GM21529 (cell line): Measurements from ENCODE around the gene CLEC12A.
"Not testable (repeated sequence)": the region's sequence is repeated elsewhere in the genome, so short reads cannot be mapped to it uniquely, and the experiment has no call there.

Source experiments
- ATAC-seq: cut with Tn5 transposase; IDR thresholded peaks from one replicate; pipeline ENCODE4 v1.9.1; 2021; ENCODE audit not compliant: unreplicated experiment

CLEC12A gene

DNA sequence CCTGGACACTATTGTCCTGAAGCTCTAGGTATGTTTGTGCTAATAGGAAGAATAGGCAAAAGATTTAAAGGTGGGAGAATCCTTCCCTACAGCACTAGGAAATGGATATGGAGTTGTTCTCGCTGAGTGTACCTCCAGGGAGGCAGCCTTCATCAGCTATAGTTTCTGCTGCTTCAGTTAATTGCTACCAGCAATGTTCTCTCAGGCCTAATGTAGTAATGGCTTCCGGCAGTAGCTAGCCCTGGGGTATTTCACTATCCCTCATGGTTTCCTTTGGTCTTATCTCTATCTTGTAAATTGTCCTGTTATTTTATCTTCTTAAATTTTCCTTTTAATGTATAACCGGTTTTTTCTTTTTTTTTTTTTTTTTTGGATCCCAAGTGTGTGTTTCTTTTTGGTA, 9.3 kb upstream of the CLEC12A start:
- ATAC-seq: no peak

- no peak for ATAC-seq
Measured at GRCh38 chr12:9969673-9970072, 1.5 kb upstream of the CLEC12A start.

- ATAC-seq: no peak
Measured at GRCh38 chr12:9973949-9974348, 2.7 kb downstream of the CLEC12A start.

GRCh38 chr12:9974731-9975130, 3.5 kb downstream of the CLEC12A start:
- ATAC-seq: not testable (repeated sequence)

GRCh38 chr12:9975614-9976013, 4.4 kb downstream of the CLEC12A start:
- ATAC-seq: no peak

DNA sequence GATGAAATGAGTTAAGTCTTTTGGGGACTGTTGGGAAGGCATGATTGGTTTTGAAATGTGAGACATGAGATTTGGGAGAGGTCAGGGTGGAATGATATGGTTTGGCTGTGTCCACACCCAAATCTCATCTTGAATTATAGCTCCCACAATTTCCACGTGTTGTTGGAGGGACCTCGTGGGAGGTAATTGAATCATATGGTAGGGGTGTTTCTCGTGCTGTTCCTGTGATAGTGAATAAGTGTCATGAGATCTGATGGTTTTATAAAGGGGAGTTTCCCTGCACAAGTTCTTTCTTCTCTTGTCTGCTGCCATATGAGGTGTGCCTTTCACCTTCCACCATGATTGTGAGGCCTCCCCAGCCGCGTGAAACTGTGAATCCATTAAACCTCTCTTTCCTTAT, 5.4 kb downstream of the CLEC12A start:
- ATAC-seq: not testable (repeated sequence)

DNA sequence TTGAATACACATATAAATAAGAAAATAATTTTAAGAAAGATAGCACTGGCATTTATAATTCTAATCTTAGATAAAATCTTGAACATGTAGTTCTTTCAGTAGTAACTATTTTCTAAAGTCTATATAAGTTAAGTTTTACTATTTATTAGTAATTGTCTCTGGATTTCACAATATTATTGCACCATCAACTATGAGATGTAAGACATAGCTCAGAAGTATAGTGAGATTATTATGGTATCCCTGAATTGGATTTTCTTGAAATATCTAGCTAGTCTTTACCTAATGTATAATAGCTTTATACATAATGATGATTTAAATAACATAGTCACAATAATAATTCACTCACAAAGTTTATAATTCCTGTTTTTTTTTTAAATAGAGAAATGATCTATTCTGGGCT, 6.7 kb downstream of the CLEC12A start:
- ATAC-seq: no peak

GRCh38 chr12:9980126-9980525, 8.9 kb downstream of the CLEC12A start:
- ATAC-seq: no peak

GRCh38 chr12:9991876-9992275, 20.7 kb downstream of the CLEC12A start:
- ATAC-seq: no peak

- ATAC-seq: no peak
Measured at GRCh38 chr12:9992296-9992695, 21.1 kb downstream of the CLEC12A start.

DNA sequence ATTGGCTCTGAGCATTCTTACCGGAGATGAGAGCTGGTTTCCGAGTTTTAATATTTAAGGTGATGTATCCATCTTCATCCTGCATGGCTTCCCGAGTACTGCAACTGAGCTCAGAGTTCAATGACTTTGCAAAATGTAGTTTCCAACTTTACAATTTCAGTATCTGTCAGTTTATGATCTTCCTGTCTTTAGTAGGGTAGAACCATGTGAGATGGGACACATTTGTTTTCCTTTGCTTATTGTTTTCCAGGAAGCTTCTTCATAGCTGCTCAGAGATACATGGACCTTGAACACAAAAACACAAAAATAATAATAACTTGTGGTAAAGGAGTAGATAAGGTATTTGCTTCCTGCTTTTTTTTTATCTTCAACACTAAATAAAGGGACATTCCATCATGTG, 27.8 kb downstream of the CLEC12A start, which contains the start of gene CLEC1B:
Gene CLEC1B, minus strand, starts transcription at position 106 of the 400 bp plus-strand sequence. Its CDS starts 21 bp downstream, at position 85.
- ATAC-seq: no peak

DNA sequence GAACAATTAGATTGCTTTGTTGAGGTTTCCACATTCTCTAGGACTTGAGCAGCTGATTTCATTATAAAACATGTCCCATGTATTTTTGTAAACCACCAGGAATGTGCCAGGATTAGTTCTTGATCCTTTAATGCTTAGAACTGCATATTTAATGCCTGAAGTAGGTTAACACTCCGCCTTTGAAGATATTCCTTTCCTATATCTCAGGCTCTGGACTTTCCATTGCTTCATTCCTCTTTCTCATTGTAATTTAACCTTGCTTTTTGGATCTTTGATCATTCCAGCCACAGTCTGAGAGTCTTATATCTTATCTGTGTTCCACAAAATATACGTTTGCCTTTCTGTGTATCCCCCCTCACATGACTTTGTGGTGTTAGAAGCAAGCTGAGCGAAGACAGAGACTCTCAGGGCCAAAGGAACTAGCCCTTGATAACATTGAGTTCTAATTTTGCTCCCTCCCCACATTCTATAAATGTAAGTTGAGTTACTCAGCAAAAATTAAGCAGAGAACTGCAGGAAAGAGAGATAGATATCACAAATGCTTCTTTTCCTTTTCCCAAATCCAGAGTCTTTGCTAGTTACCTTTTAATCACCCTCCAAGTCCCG, 30.1 kb downstream of the CLEC12A start:
- ATAC-seq: no peak

GRCh38 chr12:10012630-10013330, 41.6 kb downstream of the CLEC12A start:
- ATAC-seq: no peak

DNA sequence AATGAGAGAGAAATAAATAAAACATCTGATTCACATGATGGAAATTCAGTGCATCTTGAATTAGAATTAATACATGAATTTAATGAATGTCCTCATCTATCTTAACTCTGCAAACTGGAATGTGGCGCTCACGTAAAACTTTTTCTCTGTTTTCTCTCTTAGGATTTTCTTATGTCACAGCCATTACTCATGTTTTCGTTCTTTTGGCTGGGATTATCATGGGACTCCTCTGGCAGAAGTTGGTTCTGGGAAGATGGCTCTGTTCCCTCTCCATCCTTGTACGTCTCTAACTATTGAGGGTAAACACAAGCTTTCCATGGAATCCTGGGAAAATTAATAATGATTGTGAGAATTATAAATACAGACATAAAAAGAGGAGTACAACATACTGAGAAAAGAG, 44.2 kb downstream of the CLEC12A start:
- no peak for ATAC-seq

GRCh38 chr12:10016881-10017280, 45.7 kb downstream of the CLEC12A start:
- ATAC-seq: no peak

DNA sequence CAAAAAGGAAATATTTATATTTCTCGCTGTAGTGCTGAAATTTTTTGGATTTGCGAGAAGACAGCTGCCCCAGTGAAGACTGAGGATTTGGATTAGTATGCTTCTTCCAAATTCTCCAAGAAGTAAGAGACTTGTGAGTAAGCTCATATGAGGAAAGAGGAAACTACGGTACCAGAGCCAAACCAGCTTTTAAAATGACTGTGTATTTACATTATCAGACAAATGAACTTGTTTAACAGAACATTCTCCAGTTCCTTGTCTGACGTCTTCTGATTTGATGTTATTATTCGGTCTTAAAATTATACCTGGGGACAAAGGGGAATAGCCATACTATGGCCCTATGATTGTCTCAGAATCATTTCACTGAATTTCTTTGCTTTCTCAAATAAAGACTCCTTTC, 47.2 kb downstream of the CLEC12A start:
- ATAC-seq: no peak

DNA sequence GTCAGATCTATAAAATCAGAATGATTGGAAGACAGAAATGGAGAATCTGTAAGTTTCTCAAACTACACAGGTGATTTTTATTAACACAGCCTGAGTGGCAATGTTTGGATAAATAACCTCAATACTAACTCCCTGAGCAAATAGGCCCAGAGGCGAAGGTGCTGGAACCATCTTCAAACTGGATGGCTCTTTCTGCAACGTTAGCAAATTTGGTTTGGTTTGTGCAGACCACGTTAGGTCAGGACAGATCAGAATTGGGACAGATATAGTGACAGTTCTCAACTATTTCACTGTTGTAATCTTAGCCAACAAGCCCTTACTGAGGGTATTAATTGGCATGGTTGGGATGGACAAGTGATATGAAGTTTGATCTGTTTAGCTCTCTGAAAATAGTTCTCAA, 50.1 kb downstream of the CLEC12A start:
- ATAC-seq: no peak

- no peak for ATAC-seq
Measured at GRCh38 chr12:10025236-10025635, 54.0 kb downstream of the CLEC12A start.

- ATAC-seq: not testable (repeated sequence)
Measured at GRCh38 chr12:10026666-10027065, 55.5 kb downstream of the CLEC12A start.

DNA sequence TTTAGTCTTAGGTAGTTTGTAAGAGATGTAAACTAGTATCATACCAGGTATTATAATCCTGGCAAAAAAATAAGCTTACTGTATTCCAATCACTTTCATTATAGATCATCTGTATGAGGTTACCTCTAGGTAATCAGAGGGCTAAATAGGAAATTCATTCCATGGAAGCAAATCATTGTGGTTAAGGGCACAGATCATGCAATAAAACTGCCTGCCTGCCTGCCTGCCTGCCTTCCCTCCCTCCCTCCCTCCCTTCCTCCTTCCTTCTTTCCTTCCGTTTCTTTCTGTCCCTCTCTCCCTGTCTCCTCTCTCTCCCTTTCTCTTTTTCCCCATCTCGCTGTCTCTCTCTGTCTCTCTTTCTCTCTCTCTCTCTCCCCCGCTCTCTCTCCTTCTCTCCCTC, 56.1 kb downstream of the CLEC12A start:
- ATAC-seq: no peak

DNA sequence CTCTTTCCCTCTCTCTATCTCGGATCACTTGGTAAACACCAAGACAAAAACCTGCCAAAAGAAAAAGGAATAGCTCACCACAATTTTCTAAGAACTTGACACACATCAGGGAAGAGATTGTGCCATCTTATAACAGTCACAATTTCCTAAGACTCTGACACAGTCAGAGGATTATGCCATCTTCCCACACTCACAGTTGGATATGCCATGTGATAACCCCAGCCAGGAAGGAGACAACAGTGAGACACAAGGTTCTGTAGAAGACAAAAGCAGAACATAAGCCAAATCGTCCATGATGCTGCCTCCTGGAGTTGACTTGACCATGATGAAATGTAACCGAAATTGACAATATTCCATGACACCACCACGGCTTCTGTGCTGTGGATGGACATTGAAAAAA, 56.5 kb downstream of the CLEC12A start:
- ATAC-seq: no peak

DNA sequence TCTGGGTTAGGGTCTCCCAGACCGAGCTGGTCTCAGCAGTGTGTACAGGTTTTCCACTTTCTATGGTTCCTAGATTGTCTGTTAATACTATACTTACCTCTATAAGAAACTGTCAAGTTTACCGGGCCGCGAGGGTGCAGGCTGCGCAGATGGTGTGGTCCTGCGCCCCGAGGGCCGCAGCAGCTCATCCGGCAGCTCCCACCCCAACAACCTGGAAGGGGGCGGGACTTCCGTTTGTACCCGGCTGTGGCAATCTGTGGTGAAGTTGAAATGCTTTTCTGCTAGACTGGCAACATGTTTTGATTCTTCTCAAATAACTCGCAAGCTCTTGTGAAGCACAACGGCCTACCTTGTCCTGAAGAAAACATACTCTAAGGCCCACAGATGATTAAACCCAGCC, 59.2 kb downstream of the CLEC12A start, which contains the start of gene CLEC9A:
Gene CLEC9A, plus strand, starts transcription at position 237 of the 400 bp plus-strand sequence. CDS start 22,006 bp downstream, outside the sequence.
- ATAC-seq: no peak

DNA sequence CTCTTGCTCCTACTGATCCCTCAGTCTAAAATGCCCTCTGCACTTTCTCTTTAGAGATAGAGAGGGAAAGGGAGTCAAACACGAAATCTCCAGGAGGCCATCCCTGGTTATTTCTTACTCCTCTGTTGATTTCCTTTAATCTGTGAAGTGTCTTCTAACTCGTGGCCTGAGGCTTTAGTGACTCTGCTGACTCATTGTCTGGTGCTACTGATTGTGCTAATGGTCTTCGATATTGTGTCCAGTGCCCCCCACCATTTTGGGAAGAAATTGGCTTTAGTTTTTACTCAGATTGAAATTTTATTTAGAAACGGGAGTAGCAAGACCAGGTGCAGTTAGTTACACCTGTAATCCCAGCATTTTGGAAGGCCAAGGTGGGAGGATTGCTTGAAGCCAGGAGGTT, 60.1 kb downstream of the CLEC12A start:
- ATAC-seq: no peak
